GM19239 (cell line): Measurements from ENCODE around the gene EDIL3.
"Not testable (repeated sequence)": the region's sequence is repeated elsewhere in the genome, so short reads cannot be mapped to it uniquely, and the experiment has no call there.

ENCODE experiments used
- DNase-seq: peaks from one replicate; pipeline ENCODE4 v3.0.0; 2011; ENCODE audit warnings: low spot score; ENCODE audit not compliant: insufficient read length
- FAIRE-seq: peaks from 2 replicates; lab custom pipeline; 2011; peaks lifted over from hg19 to GRCh38; lab: Jason Lieb, UNC

EDIL3 gene

GRCh38 chr5:84304599-84304998 lies 80.1 kb downstream of the EDIL3 start:
- DNase-seq (no peak), FAIRE-seq (no peak)

GRCh38 chr5:84303315-84303714 lies 81.4 kb downstream of the EDIL3 start:
- FAIRE-seq (no peak), DNase-seq (no peak)

- DNase-seq, result no peak
- no peak for FAIRE-seq
Measured at GRCh38 chr5:84301535-84301934, 83.1 kb downstream of the EDIL3 start.

GRCh38 chr5:84299959-84300358 lies 84.7 kb downstream of the EDIL3 start:
- no peak for DNase-seq
- no peak for FAIRE-seq

- DNase-seq (no peak), FAIRE-seq (no peak)
Measured at GRCh38 chr5:84298628-84299027, 86.1 kb downstream of the EDIL3 start.

GRCh38 chr5:84297641-84298040 lies 87.0 kb downstream of the EDIL3 start:
- DNase-seq, FAIRE-seq: not testable (repeated sequence)

GRCh38 chr5:84292788-84293653 lies 91.7 kb downstream of the EDIL3 start:
- no peak for DNase-seq
- FAIRE-seq, result no peak

- FAIRE-seq, result no peak
- DNase-seq, result no peak
Measured at GRCh38 chr5:84292000-84292642, 92.6 kb downstream of the EDIL3 start.

GRCh38 chr5:84290673-84291072 lies 94.0 kb downstream of the EDIL3 start:
- no peak for DNase-seq
- no peak for FAIRE-seq

GRCh38 chr5:84290161-84290560 lies 94.5 kb downstream of the EDIL3 start:
- FAIRE-seq (no peak), DNase-seq (no peak)

GRCh38 chr5:84287951-84288350 lies 96.7 kb downstream of the EDIL3 start:
- DNase-seq (no peak), FAIRE-seq (no peak)

- no peak for FAIRE-seq
- DNase-seq, result no peak
Measured at GRCh38 chr5:84286662-84287061, 98.0 kb downstream of the EDIL3 start.

- DNase-seq, result no peak
- no peak for FAIRE-seq
Measured at GRCh38 chr5:84285641-84286637, 98.7 kb downstream of the EDIL3 start.

- FAIRE-seq (no peak), DNase-seq (no peak)
Measured at GRCh38 chr5:84281383-84281782, 103.3 kb downstream of the EDIL3 start.

- FAIRE-seq (no peak), DNase-seq (no peak)
Measured at GRCh38 chr5:84279234-84279633, 105.4 kb downstream of the EDIL3 start.

GRCh38 chr5:84275609-84276008 lies 109.1 kb downstream of the EDIL3 start:
- DNase-seq, result no peak
- no peak for FAIRE-seq

- no peak for FAIRE-seq
- DNase-seq, result no peak
Measured at GRCh38 chr5:84274585-84275468, 109.9 kb downstream of the EDIL3 start.

GRCh38 chr5:84273517-84273883 lies 111.2 kb downstream of the EDIL3 start:
- FAIRE-seq (no peak), DNase-seq (no peak)

GRCh38 chr5:84272771-84273516 lies 111.7 kb downstream of the EDIL3 start:
- DNase-seq, result no peak
- no peak for FAIRE-seq
